Stomach (tissue), 4 donors: Measurements from ENCODE around the gene UCK2.

Experiments used
- CTCF ChIP-seq, 7 experiments: fragments of 450-650 bp in 4 of 7; fragments of 200-600 bp in 3 of 7; sonication (generic) in 3 of 7; IDR thresholded peaks; one replicate each; pipeline ENCODE4 v1.5.1; 2016 to 2019; ENCODE audit warnings: antibody characterized with exemption in 7 of 7, control low read depth in 2 of 7, mild to moderate bottlenecking in 1 of 7
- EP300 ChIP-seq: sonication (generic); formaldehyde crosslinking; IDR thresholded peaks from one replicate; pipeline ENCODE4 v1.6.1; 2017; ENCODE audit warnings: antibody characterized with exemption
- POLR2A ChIP-seq, 4 donors: fragments of 450-650 bp; IDR thresholded peaks; one replicate each; pipeline ENCODE4 v1.6.1; 2016; ENCODE audit warnings: antibody characterized with exemption in 4 of 4, control low read depth in 2 of 4, mild to moderate bottlenecking in 1 of 4, moderate library complexity in 1 of 4
- POLR2AphosphoS5 ChIP-seq, 3 donors: sonication (generic); formaldehyde crosslinking; IDR thresholded peaks; one replicate each; pipeline ENCODE4 v1.6.1; 2016; ENCODE audit warnings: antibody characterized with exemption in 3 of 3

GRCh38 chr1:165880993-165881392 lies 53.6 kb downstream of the UCK2 start:
- TF ChIP-seq CTCF (IDR thresholded peaks at IDR 0.05), result no peak
- TF ChIP-seq EP300, result no peak
- TF ChIP-seq POLR2AphosphoS5 (IDR thresholded peaks at IDR 0.05), result no peak
- TF ChIP-seq POLR2A (IDR thresholded peaks at IDR 0.05), result no peak
